Type B pancreatic cell (in vitro differentiated cells): Measurements from ENCODE around the gene HMOX2. TPM values are rescaled to one million over a fixed set of nuclear protein-coding genes. Genes with fewer than 3 reads are reported as not detected.

ENCODE experiments used
- DNase-seq: peaks from one replicate; pipeline ENCODE4 v3.0.0; 2021; ENCODE audit warnings: mixed read lengths; ENCODE audit not compliant: unreplicated experiment; ENCODE audit errors: extremely low spot score
- H3K27ac Mint-ChIP-seq: 2 replicates; pipeline ENCODE4 v1.8.0; 2021; ENCODE audit warnings: mild to moderate bottlenecking, mixed read lengths
- H3K27me3 Mint-ChIP-seq: 2 replicates; pipeline ENCODE4 v1.8.0; 2021; ENCODE audit warnings: mixed read lengths
- H3K36me3 Mint-ChIP-seq: 2 replicates; pipeline ENCODE4 v1.8.0; 2021; ENCODE audit warnings: mixed read lengths
- H3K4me1 Mint-ChIP-seq: one replicate; pipeline ENCODE4 v1.8.0; 2021; ENCODE audit warnings: mixed read lengths; ENCODE audit not compliant: unreplicated experiment
- H3K4me3 Mint-ChIP-seq: 2 replicates; pipeline ENCODE4 v1.8.0; 2021; ENCODE audit warnings: mild to moderate bottlenecking, mixed read lengths
- H3K9me3 Mint-ChIP-seq: 2 replicates; pipeline ENCODE4 v1.8.0; 2021; ENCODE audit warnings: mixed read lengths
- total RNA-seq: library from RNA; stranded (reverse); gene quantifications from 2 replicates; pipeline ENCODE4 v1.2.1, GENCODE V29; 2021; ENCODE audit warnings: low replicate concordance
- TF ChIP-seq, protein P1 (sequence below): fragments of 200-600 bp; sonication (generic); conservative IDR thresholded peaks from 2 replicates; pipeline ENCODE4 v1.5.0; 2021; ENCODE audit warnings: antibody characterized with exemption, mild to moderate bottlenecking

HMOX2 gene
- total RNA-seq, 1 donor from 2014 or later = 46.2 TPM

DNA sequence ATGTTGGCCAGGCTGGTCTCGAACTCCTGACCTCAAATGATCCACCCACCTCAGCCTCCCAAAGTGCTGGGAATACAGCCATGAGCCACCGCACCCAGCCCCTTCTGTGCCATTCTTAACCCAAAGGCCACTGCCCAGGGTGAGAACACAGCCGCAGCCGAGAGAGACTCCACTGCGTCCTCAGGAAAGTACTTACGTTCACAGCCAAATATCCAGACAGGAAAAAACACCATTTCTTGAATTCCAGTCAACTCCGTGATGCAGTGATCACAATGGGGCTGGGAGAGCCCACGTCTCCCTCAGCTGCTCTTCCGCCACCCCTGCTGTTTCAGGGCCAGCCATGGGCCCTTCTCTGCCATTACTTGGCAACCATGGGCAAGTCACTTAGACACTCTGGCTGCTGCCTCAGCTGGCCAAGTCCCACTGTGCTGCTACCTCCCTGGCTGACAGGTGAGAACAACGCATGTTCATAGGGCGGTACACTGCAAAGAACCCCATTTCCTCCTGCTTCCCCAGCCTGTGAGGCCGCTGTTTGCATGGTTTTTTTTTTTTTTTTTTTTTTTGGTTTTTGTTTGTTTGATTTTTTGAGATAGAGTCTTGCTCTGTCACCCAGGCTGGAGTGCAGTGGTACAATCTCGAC is 58.1 kb downstream of the HMOX2 start:
- no peak overlapping the region for H3K27ac Mint-ChIP-seq
- peaks cover 9% of the 10 kb centered on the region for H3K27me3 Mint-ChIP-seq
- H3K4me1 Mint-ChIP-seq = peaks cover 19% of the 10 kb centered on the region
- TF ChIP-seq, protein P1, sequence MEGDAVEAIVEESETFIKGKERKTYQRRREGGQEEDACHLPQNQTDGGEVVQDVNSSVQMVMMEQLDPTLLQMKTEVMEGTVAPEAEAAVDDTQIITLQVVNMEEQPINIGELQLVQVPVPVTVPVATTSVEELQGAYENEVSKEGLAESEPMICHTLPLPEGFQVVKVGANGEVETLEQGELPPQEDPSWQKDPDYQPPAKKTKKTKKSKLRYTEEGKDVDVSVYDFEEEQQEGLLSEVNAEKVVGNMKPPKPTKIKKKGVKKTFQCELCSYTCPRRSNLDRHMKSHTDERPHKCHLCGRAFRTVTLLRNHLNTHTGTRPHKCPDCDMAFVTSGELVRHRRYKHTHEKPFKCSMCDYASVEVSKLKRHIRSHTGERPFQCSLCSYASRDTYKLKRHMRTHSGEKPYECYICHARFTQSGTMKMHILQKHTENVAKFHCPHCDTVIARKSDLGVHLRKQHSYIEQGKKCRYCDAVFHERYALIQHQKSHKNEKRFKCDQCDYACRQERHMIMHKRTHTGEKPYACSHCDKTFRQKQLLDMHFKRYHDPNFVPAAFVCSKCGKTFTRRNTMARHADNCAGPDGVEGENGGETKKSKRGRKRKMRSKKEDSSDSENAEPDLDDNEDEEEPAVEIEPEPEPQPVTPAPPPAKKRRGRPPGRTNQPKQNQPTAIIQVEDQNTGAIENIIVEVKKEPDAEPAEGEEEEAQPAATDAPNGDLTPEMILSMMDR = no peak
- no peak for DNase-seq
- no peaks in the 10 kb centered on the region for H3K9me3 Mint-ChIP-seq
- no peak overlapping the region for H3K4me3 Mint-ChIP-seq
- peaks cover 26% of the 10 kb centered on the region for H3K36me3 Mint-ChIP-seq

DNA sequence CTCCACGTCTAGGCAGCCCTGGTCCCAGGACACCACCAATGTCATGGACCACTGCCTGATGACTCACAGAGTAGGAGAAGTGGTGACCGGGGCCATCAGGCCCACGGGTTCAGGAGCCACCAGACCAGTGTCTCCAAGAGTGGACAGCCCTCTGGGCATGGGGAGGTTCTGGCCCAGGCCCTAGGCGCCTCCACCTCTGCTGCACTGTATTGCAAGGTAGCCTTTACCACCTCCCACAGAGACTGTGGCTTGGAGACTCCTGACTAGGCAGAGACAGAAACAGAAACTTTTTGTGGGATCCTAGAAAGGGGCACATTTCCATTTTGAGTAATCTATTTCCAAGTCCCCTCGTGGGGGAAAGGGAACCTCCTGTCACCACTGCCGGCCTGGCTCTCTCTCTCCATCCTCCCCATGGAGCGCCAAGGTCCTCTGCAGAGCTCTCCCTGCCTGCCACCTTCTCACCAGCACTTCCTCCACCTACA is 59.5 kb downstream of the HMOX2 start:
- TF ChIP-seq, protein P1 = no peak
- Mint-ChIP-seq H3K9me3 (peaks cover 5% of the 10 kb centered on the region), H3K4me3 (no peak overlapping the region), H3K4me1 (peaks cover 15% of the 10 kb centered on the region), H3K27me3 (peaks cover 12% of the 10 kb centered on the region), H3K27ac (no peak overlapping the region), H3K36me3 (peaks cover 26% of the 10 kb centered on the region)
- no peak for DNase-seq

DNA sequence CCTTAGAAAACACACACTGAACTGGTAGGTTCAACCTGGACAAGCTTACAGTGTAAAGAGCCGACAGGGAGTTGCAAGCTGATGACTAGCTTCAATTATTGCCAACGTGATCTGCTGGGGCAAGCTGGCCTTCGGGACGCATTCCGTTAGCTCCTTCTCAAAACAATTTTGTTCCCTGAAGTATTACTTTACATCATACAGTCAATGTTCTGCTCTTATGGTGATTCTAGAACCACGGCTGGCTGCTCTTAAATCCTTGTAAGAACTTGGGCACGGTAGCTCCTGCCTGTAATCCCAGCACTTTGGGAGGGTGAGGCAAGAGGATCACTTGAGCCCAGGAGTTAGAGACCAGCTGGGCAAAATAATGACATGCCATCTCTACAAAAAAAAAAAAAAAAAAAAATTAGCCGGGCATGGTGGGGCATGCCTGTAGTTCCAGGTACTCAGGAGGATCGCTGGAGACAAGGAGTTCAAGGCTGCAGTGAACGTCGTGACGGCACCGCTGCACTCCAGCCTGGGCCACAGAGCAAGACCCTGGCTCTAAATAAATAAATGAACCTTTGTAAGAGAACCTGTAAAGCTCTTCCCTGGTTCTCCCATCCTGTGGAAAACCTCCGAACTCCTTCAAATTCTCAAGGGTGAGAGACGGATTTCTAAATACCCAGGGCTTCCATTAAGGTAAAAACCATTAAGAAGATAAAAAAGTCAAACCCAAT is 60.4 kb downstream of the HMOX2 start:
- H3K4me3 Mint-ChIP-seq = peak overlapping the region; percentile 86
- H3K27me3 Mint-ChIP-seq = peaks cover 12% of the 10 kb centered on the region
- peak overlapping the region; percentile 79 for H3K27ac Mint-ChIP-seq
- TF ChIP-seq, protein P1 = no peak
- H3K9me3 Mint-ChIP-seq = peaks cover 5% of the 10 kb centered on the region
- DNase-seq = no peak
- peaks cover 15% of the 10 kb centered on the region for H3K4me1 Mint-ChIP-seq
- peaks cover 26% of the 10 kb centered on the region for H3K36me3 Mint-ChIP-seq

DNA sequence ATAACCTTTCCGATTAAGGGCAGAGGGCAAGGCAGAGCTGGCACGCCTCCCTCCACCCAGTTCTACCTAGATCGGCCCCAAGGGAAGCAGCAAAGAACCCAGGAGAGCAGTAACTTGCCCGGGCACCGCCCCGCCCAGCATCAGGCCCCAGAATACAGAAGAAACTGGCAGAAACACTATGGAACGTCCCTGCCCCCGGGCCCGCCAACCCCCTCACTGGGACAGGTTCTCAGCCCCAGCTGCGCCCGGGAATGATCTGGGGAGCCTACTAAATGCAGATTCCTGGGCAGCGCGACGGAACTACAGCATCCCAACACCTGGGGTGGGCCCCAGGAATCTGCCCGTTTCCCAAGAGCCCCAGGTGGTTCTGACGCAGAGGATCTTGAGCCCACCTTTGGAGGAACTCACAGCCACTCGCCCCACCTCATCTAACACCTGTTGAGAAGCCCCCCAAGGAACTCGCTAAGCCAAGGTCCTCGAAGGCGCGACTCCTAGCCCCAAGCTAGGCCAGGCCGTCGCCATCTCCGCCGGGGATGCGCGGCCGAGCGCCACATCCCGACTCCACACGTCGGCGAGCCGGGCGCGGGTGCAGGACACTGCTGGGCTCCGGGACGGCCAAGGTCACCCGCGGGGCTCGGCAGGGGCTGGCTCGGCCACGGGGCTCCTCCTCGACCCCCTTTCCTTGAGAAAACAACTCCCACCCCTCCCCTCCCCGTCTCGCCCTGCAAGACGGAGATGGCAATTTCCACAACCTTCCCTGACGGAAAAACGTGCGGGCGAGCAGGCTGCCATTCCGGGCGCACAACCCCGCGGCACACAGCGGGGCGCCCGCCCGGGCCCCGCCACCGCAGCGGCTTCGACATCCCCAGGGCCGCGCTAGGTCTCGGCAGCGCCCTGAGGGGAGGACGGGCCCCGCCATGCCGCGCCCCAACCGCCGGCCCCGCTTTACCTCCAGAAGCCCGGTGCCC is 61.5 kb downstream of the HMOX2 start:
- Mint-ChIP-seq H3K4me3 (peak overlapping the region; percentile 86), H3K27me3 (peaks cover 12% of the 10 kb centered on the region), H3K36me3 (peaks cover 21% of the 10 kb centered on the region), H3K4me1 (peaks cover 11% of the 10 kb centered on the region), H3K9me3 (peaks cover 5% of the 10 kb centered on the region), H3K27ac (peak overlapping the region; percentile 79)
- TF ChIP-seq, protein P1 = no peak
- DNase-seq = no peak
